DMS 273 treated with DMSO at 0.1 percent for 48 hours (cell line): ENCODE results near the gene SDHAF2.
"Not testable (repeated sequence)": the region's sequence is repeated elsewhere in the genome, so short reads cannot be mapped to it uniquely, and the experiment has no call there.

Experiments used
- DNase-seq: peaks from one replicate; lab custom pipeline; 2025; lab: John Stamatoyannopoulos, UW

SDHAF2 gene

GRCh38 chr11:61476371-61476770 lies 46.4 kb downstream of the SDHAF2 start:
- DNase-seq, result no peak

GRCh38 chr11:61477126-61477525 lies 47.2 kb downstream of the SDHAF2 start:
- no peak for DNase-seq

- DNase-seq, result no peak
Measured at GRCh38 chr11:61477727-61478148, 47.8 kb downstream of the SDHAF2 start.

DNA sequence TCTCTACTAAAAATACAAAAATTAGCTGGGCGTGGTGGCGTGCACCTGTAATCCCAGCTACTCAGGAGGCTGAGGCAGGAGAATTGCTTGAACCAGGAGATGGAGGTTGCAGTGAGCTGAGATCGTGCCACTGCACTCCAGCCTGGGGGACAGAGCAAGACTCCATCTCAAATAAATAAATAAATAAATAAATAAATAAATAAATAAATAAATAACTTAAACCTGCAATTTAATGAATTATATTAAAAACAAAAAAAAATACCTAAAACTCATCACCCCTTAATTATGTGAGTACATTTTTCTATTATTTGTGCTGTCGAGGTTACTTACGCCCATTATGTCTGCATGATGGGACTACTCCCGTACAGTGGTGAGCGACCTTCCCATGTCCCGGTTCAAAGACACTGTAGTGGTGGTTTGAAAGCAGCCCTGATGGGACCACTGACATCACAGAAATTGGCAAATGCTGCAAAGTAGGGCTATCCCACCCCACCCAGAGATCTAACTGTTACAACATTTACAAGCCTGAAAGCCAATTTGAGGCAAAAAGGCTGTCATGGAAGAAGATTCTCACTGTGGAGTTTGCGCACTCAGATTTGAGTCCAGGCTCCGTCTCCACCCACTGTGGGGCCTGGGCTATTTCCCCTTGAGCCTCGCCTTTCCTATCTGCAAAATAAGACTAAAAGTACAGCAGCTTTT lies 49.6 kb downstream of the SDHAF2 start:
- not testable (repeated sequence) for DNase-seq

GRCh38 chr11:61480261-61480993 lies 50.5 kb downstream of the SDHAF2 start:
- no peak for DNase-seq

- no peak for DNase-seq
Measured at GRCh38 chr11:61480994-61481335, 51.0 kb downstream of the SDHAF2 start.

DNA sequence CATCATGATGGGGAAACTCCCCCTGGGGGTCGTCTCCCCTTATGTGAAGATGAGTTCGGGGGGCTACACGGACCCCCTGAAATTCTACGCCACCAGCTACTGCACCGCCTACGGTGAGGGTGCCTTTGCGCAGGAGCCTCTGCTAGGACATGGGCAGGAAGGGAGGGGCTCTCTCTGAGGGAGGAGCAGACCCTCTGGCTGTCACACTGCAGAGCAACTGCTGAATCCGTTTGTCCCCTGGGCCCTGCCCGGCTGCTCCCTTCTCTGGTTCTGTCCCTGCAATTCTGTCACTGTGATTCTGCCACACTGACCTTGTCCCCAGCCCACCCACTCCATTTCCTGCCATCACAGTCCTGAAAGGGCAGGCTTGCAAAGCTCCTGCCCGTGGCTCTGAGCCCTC lies 51.9 kb downstream of the SDHAF2 start:
- DNase-seq, result no peak

DNA sequence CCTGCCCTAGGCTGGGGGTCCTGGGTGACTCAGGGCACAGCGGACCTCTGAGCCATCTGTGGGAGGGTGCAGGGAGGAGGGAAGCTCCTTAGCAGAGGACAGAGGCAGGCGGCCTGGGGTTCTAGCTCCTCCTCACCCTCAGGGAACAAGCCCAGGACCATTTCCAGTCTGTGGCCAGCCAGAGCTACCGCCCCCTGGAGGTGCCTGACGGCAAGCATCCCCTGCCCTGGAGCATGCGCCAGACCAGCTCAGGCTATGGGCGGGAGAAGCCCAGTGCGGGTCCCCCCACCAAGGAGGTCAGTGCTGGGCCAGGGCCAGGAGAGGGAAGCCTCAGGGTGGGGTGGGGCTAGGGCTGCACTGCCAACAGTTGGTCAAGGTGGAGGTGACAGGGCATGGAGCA lies 52.6 kb downstream of the SDHAF2 start:
- no peak for DNase-seq

- no peak for DNase-seq
Measured at GRCh38 chr11:61484541-61484940, 54.6 kb downstream of the SDHAF2 start.

- no peak for DNase-seq
Measured at GRCh38 chr11:61485080-61485479, 55.2 kb downstream of the SDHAF2 start.

DNA sequence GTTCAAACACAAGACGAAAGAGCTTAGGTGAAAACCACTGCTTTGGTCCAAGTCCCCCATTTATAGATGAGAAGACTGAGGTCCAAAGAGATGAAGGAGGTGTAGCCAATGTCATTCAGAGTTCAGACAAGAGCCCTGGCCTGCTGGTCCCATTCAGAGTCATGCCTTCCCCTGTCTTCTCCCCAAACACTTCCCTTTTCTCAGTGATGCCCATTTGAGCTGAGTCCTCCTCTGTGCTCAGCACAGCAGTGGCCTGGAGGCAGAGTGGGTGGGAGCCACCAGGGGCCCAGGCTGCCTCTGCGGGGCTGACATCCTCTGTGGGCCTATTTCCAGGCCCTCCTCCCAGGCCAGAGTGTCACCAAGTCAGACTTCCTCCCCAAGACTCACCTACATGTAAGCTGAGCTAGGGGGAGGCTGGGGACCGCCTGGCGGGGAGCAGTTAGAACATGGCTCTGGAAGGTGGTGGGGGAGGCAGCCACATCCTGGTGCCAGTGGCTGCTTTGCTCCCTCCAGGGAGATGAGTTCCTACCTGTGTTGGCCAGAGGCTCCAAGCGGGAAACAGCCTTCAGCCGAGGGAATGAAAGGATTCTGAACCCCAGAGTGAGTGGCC lies 56.2 kb downstream of the SDHAF2 start:
- DNase-seq, result no peak

DNA sequence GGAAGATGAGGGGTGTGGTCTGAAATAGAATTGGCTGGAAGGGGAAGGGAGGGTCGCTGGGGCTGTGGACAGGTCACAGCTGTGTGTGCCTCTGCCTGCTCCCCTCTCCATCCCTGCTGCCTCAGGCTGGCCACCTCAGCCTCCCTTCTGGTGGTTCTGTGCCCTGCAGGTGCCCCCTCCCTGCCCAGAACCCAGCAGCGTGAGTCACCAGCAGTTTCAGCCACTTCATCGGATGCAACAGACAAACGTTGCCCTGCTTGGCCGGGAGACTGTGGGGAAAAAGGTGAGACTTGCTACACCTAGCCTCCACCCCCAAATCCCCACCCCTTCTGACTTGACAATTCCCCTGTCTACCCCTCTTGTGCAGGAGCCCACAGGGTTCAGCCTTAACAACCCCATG lies 56.9 kb downstream of the SDHAF2 start:
- DNase-seq, result no peak

DNA sequence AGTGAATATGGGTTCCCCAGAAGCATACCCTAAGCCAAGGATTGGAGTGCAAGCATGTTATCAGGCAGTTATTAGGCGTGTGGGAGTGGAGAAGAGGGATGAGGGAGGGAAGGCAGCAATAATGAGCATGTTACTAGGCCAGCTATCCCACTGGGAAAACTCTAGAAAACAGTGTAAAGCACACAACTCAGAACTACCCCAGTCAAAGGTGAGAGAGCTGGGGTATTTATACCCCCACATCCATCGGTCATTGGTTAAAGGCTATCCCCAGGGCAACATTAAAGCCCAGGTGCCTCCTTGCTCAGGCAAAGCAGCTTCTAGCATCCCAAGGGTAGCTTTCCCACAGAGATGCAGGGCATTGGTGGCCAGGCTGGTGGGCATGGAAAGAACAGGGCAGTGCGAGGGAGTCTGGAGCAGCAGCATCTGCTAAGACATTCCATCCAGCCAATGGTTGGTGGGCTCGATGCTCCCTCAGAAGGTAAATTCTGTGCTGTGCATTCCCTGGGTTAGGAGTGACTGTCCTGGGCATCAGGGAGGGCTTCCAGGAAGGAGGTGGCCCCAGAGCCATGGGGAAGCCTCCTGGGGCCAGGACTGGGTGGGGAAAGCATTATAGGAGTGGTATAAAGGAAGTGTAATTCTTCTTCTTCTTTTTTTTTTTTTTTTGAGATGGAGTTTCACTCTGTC lies 57.6 kb downstream of the SDHAF2 start:
- DNase-seq, result no peak

- no peak for DNase-seq
Measured at GRCh38 chr11:61488651-61489291, 58.8 kb downstream of the SDHAF2 start.

DNA sequence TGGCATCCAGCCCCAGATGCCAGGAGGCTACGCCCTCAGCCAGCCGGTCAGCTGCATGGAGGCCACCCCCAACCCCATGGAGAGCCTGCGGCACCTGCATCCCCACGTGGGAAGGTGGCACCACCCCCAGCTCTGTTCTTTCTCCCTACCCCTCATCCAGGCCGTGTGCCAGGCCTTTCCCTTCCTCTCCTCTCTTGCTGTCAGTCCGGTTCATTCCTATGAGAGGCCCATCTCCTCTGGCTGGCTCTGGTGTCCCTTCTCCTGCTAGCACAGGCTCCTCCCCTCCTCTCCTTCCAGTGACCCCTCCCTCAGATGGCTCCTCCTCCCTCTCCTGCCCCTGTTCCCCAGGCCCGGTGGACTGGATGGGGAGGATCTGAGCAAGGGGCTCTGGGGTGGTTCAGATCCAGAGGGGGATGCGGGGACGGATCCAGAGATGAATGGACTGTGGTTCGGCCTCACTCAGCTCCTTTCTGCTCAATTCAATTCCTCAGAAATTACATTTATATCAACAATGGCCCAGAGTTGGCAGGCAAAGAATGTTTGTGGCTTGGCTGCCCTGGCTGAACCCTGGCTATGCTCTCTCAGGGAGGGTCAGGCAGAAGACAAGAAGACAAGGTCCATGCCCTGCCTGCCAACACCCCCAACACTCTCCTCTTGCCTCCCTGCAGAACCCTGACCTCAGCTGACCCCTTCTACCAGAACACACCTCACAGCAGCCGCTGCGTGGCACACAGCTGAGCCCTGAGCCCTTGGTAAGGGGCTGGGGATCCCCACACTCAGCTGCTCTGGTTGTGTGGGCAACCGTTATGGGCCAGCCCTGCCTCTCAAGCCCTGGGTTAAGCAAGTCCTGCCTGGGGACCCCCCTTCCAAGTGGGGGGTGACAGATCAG lies 60.2 kb downstream of the SDHAF2 start:
- no peak for DNase-seq

DNA sequence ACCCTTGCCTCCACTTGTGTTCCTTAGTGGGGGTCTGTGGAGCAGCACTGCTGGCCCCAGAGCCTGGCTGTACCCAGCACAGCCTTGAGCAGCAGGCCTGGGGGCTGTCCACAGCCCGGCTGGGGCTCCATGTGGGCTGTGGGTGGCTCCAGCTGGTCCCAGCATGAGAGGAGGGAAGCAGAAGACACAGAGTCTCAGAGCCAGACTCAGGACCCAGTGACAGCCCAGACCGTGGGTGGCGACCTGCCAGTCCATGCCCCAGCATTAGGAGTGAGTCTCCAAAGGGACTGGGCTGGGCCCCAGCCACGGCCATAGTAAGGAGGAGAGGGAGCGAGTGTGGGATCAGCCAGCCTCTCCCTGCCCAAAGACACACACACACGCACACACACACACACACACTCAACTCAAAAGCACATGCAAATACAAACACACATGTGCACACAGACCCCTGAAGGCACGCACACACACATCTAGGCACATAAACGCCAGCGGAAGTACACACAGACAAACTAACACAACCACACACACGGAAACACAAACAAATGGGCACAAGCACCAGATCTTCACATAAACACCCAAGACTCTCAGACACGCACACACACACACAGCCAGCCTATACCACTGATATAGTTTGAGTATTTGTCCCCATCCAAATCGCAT lies 61.9 kb downstream of the SDHAF2 start:
- no peak for DNase-seq

- DNase-seq, result no peak
Measured at GRCh38 chr11:61494381-61494961, 64.5 kb downstream of the SDHAF2 start.

DNA sequence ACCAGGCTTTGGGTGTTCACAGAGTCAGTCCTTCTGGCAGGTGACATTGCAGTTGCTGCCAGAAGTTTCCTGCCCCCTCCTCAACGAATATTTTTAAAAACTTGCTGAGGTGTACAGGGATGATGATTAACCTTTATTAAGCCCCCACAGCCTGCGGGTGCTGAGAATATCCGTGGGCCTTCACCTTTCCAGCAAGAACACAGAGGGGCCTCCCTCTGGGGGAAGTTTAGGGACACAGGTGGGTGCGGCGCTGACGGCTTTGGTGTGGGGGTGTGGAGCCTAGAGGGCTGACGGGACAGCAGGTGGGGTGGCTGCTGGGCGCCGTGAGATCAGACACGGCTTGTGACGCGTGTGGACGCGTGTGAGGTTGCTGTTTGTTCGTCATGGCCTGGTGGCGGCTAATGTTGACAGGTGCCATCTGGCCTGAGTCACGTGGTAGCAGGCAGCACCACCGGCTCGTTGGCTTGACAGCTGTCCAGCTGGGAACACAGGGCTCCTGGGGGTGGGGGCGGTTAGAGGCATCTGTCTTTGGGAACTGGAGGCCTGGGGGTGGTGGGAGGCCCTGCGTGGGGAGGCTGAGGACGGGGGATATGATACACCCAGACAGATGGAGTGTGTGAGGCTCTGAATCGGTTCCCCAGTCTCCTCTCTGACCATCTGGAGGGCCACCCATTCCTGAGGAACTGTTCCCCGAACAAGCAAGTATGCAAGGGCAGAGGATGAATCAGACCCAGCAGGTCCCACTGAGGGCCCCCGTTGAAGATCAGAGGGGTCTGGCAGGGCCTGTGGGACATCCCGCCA lies 66.1 kb downstream of the SDHAF2 start:
- peak; percentile 93 for DNase-seq
